HEK293 (cell line): ENCODE results near the gene IPO11.
A peak's percentile ranks its signal among the peaks of the same experiment; 100 is the strongest.

Experiments used
- CTCF ChIA-PET: fragments of 350-600 bp; formaldehyde crosslinking; extraction: SDS; loops from one replicate; lab custom pipeline; 2021; ENCODE audit warnings: antibody characterized with exemption; lab: Yijun Ruan, JAX
- POLR2A ChIA-PET: fragments of 300-600 bp; formaldehyde crosslinking; extraction: SDS; loops from one replicate; lab custom pipeline; 2020; ENCODE audit warnings: antibody characterized with exemption, inconsistent platforms; lab: Yijun Ruan, JAX
- H3K27ac ChIP-seq: fragments of 200-500 bp; sonication (Bioruptor generic); 2 replicates; pipeline ENCODE4 v1.5.1; 2014; ENCODE audit warnings: low read depth, low read length, control low read depth, inconsistent platforms; ENCODE audit errors: extremely low read depth
- H3K36me3 ChIP-seq, 2 experiments: fragments of 200-500 bp in 1 of 2; sonication (Bioruptor generic) in 1 of 2; 1 replicate in 1 of 2; 2 replicates in 1 of 2; pipeline ENCODE4 v1.5.1; 2014 to 2017; ENCODE audit warnings: inconsistent platforms in 2 of 2, low read length in 2 of 2; ENCODE audit not compliant: control insufficient read depth in 2 of 2, insufficient read depth in 1 of 2
- H3K4me1 ChIP-seq: fragments of 200-500 bp; sonication (Bioruptor generic); 2 replicates; pipeline ENCODE4 v1.5.1; 2014; ENCODE audit warnings: mild to moderate bottlenecking, low read length, inconsistent platforms; ENCODE audit not compliant: control insufficient read depth, insufficient read depth
- H3K4me3 ChIP-seq: 2 replicates; pipeline ENCODE4 v1.5.1; 2011; ENCODE audit warnings: low read depth, mild to moderate bottlenecking, control low read depth, low read length, moderate library complexity
- H3K9me3 ChIP-seq: fragments of 200-500 bp; sonication (Bioruptor generic); 2 replicates; pipeline ENCODE4 v1.5.1; 2014; ENCODE audit warnings: low read depth, low read length, inconsistent platforms; ENCODE audit not compliant: control insufficient read depth, insufficient read depth
- ATF2 ChIP-seq: fragments of 450-650 bp; formaldehyde crosslinking; IDR thresholded peaks from 2 replicates; pipeline ENCODE4 v1.5.1; 2016; ENCODE audit warnings: missing biosample characterization, missing genetic modification characterization, low read depth
- BCL6B ChIP-seq: fragments of 450-650 bp; formaldehyde crosslinking; IDR thresholded peaks from 2 replicates; pipeline ENCODE4 v1.5.1; 2017; ENCODE audit warnings: missing biosample characterization, missing genetic modification characterization
- HOXD13 ChIP-seq: sonication (generic); formaldehyde crosslinking; IDR thresholded peaks from 2 replicates; pipeline ENCODE4 v1.8.0; 2022; ENCODE audit warnings: missing genetic modification reagents, borderline replicate concordance
- MYNN ChIP-seq: fragments of 450-650 bp; formaldehyde crosslinking; IDR thresholded peaks from 2 replicates; pipeline ENCODE4 v1.5.1; 2016; ENCODE audit warnings: missing biosample characterization, missing genetic modification characterization, borderline replicate concordance
- SP7 ChIP-seq: fragments of 450-650 bp; formaldehyde crosslinking; IDR thresholded peaks from 2 replicates; pipeline ENCODE4 v1.5.1; 2016; ENCODE audit warnings: missing biosample characterization, missing genetic modification characterization
- TRIM28 ChIP-seq: IDR thresholded peaks from 2 replicates; pipeline ENCODE4 v1.6.1; 2011; ENCODE audit warnings: low read length, control low read depth, borderline replicate concordance
- TSHZ1 ChIP-seq: fragments of 450-650 bp; formaldehyde crosslinking; IDR thresholded peaks from 2 replicates; pipeline ENCODE4 v1.5.1; 2016; ENCODE audit warnings: missing biosample characterization, missing genetic modification characterization, borderline replicate concordance
- YY2 ChIP-seq: fragments of 450-650 bp; formaldehyde crosslinking; IDR thresholded peaks from 2 replicates; pipeline ENCODE4 v1.5.1; 2016; ENCODE audit warnings: missing biosample characterization, missing genetic modification characterization
- ZBTB20 ChIP-seq: fragments of 450-650 bp; formaldehyde crosslinking; IDR thresholded peaks from 2 replicates; pipeline ENCODE4 v1.5.1; 2016; ENCODE audit warnings: missing biosample characterization, missing genetic modification characterization
- ZBTB21 ChIP-seq: fragments of 450-650 bp; formaldehyde crosslinking; IDR thresholded peaks from 2 replicates; pipeline ENCODE4 v1.5.1; 2017; ENCODE audit warnings: missing biosample characterization, missing genetic modification characterization
- ZFHX2 ChIP-seq: fragments of 450-650 bp; formaldehyde crosslinking; conservative IDR thresholded peaks from 2 replicates; pipeline ENCODE4 v1.5.1; 2016; ENCODE audit warnings: missing biosample characterization, missing genetic modification characterization
- ZNF114 ChIP-seq: fragments of 450-650 bp; formaldehyde crosslinking; IDR thresholded peaks from 2 replicates; pipeline ENCODE4 v1.5.0; 2017; ENCODE audit warnings: missing biosample characterization, missing genetic modification characterization
- ZNF202 ChIP-seq: fragments of 450-650 bp; formaldehyde crosslinking; IDR thresholded peaks from 2 replicates; pipeline ENCODE4 v1.5.1; 2016; ENCODE audit warnings: missing biosample characterization, missing genetic modification characterization, borderline replicate concordance
- ZNF239 ChIP-seq: fragments of 450-650 bp; formaldehyde crosslinking; IDR thresholded peaks from 2 replicates; pipeline ENCODE4 v1.5.1; 2016; ENCODE audit warnings: missing biosample characterization, missing genetic modification characterization
- ZNF26 ChIP-seq: fragments of 450-650 bp; formaldehyde crosslinking; IDR thresholded peaks from 2 replicates; pipeline ENCODE4 v1.5.1; 2016; ENCODE audit warnings: missing biosample characterization, missing genetic modification characterization
- ZNF350 ChIP-seq: fragments of 450-650 bp; formaldehyde crosslinking; IDR thresholded peaks from 2 replicates; pipeline ENCODE4 v1.5.0; 2017; ENCODE audit warnings: missing biosample characterization, mild to moderate bottlenecking, missing genetic modification characterization
- ZNF366 ChIP-seq: fragments of 450-650 bp; formaldehyde crosslinking; conservative IDR thresholded peaks from 2 replicates; pipeline ENCODE4 v1.5.1; 2016; ENCODE audit warnings: missing biosample characterization, missing genetic modification characterization
- ZNF530 ChIP-seq: fragments of 450-650 bp; formaldehyde crosslinking; IDR thresholded peaks from 2 replicates; pipeline ENCODE4 v1.5.1; 2016; ENCODE audit warnings: low read depth, missing biosample characterization, missing genetic modification characterization
- ZNF596 ChIP-seq: fragments of 450-650 bp; IDR thresholded peaks from 2 replicates; pipeline ENCODE4 v1.5.0; 2018; ENCODE audit warnings: missing biosample characterization, mild to moderate bottlenecking, missing genetic modification characterization, moderate library complexity
- ZNF629 ChIP-seq: fragments of 450-650 bp; formaldehyde crosslinking; IDR thresholded peaks from 2 replicates; pipeline ENCODE4 v1.5.1; 2017; ENCODE audit warnings: missing biosample characterization, missing genetic modification characterization
- ZNF670 ChIP-seq: fragments of 450-650 bp; formaldehyde crosslinking; IDR thresholded peaks from 2 replicates; pipeline ENCODE4 v1.5.1; 2016; ENCODE audit warnings: missing biosample characterization, missing genetic modification characterization, low read depth
- ZNF830 ChIP-seq: fragments of 450-650 bp; IDR thresholded peaks from 2 replicates; pipeline ENCODE4 v1.5.0; 2018; ENCODE audit warnings: missing biosample characterization, missing genetic modification characterization, low read depth, mild to moderate bottlenecking, moderate library complexity

The IPO11 gene

GRCh38 chr5:62374090-62374489 lies 38.5 kb upstream of the IPO11 start (continued):
- TF ChIP-seq ZBTB20 (tag by site-specific recombination): no peak
- no peak for TF ChIP-seq ZNF830

- ChIA-PET CTCF (no interaction called here), POLR2A (no interaction called here)
- peaks cover 70 to 77% of the 10 kb centered on the region in 2 experiments for H3K36me3 ChIP-seq
- no peaks in the 10 kb centered on the region for H3K4me1 ChIP-seq
- no peak overlapping the region for H3K27ac ChIP-seq
- no peak overlapping the region for H3K4me3 ChIP-seq
- no peaks in the 10 kb centered on the region for H3K9me3 ChIP-seq
- no peak for TF ChIP-seq ZFHX2
- TF ChIP-seq, all 188 proteins: peak for 0
These were observed 36.9 kb upstream of the IPO11 start for GRCh38 chr5:62375627-62376026.

- TF ChIP-seq ATF2 (tag by site-specific recombination) (peak; percentile 36; the same call in 1 of the 2 replicates), SP7 (tag by site-specific recombination) (peak; percentile 39; the same call in 1 of the 2 replicates), ZNF530 (tag by site-specific recombination) (no peak), YY2 (no peak), MYNN (tag by site-specific recombination) (0 out of 2 replicates have a peak, but pooled peaks have one; percentile 17), ZNF366 (tag by site-specific recombination) (0 out of 2 replicates have a peak, but pooled peaks have one; percentile 15), ZNF629 (tag by site-specific recombination) (peak; percentile 56)
- H3K9me3 ChIP-seq: no peaks in the 10 kb centered on the region
- no peak overlapping the region for H3K4me3 ChIP-seq
- POLR2A ChIA-PET: no interaction called here
- no peaks in the 10 kb centered on the region for H3K4me1 ChIP-seq
- H3K36me3 ChIP-seq: peaks cover 71 to 82% of the 10 kb centered on the region in 2 experiments
- H3K27ac ChIP-seq: no peak overlapping the region
- CTCF ChIA-PET: no interaction called here
These were observed 36.5 kb upstream of the IPO11 start for GRCh38 chr5:62376064-62376463.

GRCh38 chr5:62385131-62385530 lies 27.4 kb upstream of the IPO11 start:
- Histone ChIP-seq H3K4me3 (no peak overlapping the region), H3K36me3 (peaks cover 55 to 86% of the 10 kb centered on the region in 2 experiments), H3K27ac (no peak overlapping the region), H3K9me3 (no peaks in the 10 kb centered on the region), H3K4me1 (no peaks in the 10 kb centered on the region)
- ChIA-PET POLR2A (interaction anchor here (2.1 kb wide), 1 partner anchor 19 kb away, joined by 7 read pairs; the partner anchor contains the start of gene DIMT1), CTCF (interaction anchor here (0.6 kb wide), 2 partner anchors 28 to 1311 kb away, joined by 3 read pairs; no protein-coding TSS in a partner anchor)
- TF ChIP-seq ZNF596 (tag by site-specific recombination) (no peak), ZNF26 (tag by site-specific recombination) (no peak), BCL6B (tag by site-specific recombination) (no peak), ZNF202 (no peak), ZBTB21 (tag by site-specific recombination) (no peak), ZNF670 (tag by site-specific recombination) (no peak), ZNF114 (tag by site-specific recombination) (no peak), ZNF239 (tag by site-specific recombination) (no peak), ZNF350 (tag by site-specific recombination) (no peak), TRIM28 (no peak), HOXD13 (CRISPR knock-in tag) (no peak), TSHZ1 (tag by site-specific recombination) (no peak)
